Endothelial cell of umbilical vein (primary cell): ENCODE data around the gene PCDHGA8. TPM values are rescaled to one million over a fixed set of nuclear protein-coding genes. Genes with fewer than 3 reads are reported as not detected.

Experiments
- BruUV-seq: library from RNA; stranded (reverse); fragments of 400-500 nt; replicated peaks from 2 replicates; lab custom pipeline; 2021; lab: Mats Ljungman, UMichigan
- CTCF ChIA-PET: fragments of 300-600, 350-600 bp; sonication (Branson Sonifier 250); formaldehyde crosslinking; loops from one replicate; lab custom pipeline; 2021; ENCODE audit warnings: antibody characterized with exemption, inconsistent platforms; lab: Charles Lee
- POLR2A ChIA-PET: fragments of 300-600, 350-600 bp; sonication (Branson Sonifier 250); formaldehyde crosslinking; loops from one replicate; lab custom pipeline; 2021; ENCODE audit warnings: antibody characterized with exemption, inconsistent platforms; lab: Charles Lee
- DNase-seq: peaks from one replicate; pipeline ENCODE4 v3.0.0-alpha.2; 2011; ENCODE audit warnings: low read depth, low spot score
- FAIRE-seq: peaks from 2 replicates; lab custom pipeline; 2011; peaks lifted over from hg19 to GRCh38; lab: Jason Lieb, UNC
- H2AFZ ChIP-seq: 2 replicates; pipeline ENCODE4 v1.6.0; 2012; ENCODE audit warnings: low read depth, low read length, control low read depth, inconsistent platforms
- H3K27ac ChIP-seq: 2 replicates; pipeline ENCODE4 v1.5.1; 2011; ENCODE audit warnings: low read depth, mild to moderate bottlenecking, control low read depth, low read length, moderate library complexity; ENCODE audit not compliant: insufficient read depth
- H3K27me3 ChIP-seq, 2 experiments: 2 replicates each; pipeline versions ENCODE4 v1.6.0 to v1.6.1; 2011; ENCODE audit warnings: low read length in 2 of 2, mixed read lengths in 1 of 2; ENCODE audit not compliant: control insufficient read depth in 2 of 2, insufficient read depth in 2 of 2
- H3K36me3 ChIP-seq, 2 experiments: 2 replicates in 1 of 2; 3 replicates in 1 of 2; pipeline ENCODE4 v1.5.1; 2011; ENCODE audit warnings: low read length in 2 of 2, mild to moderate bottlenecking in 1 of 2, moderate library complexity in 1 of 2; ENCODE audit not compliant: control insufficient read depth in 2 of 2, insufficient read depth in 2 of 2; ENCODE audit errors: extremely low read depth in 1 of 2
- H3K4me1 ChIP-seq: 3 replicates; pipeline ENCODE4 v1.5.1; 2011; ENCODE audit warnings: mild to moderate bottlenecking, low read length; ENCODE audit not compliant: control insufficient read depth, insufficient read depth; ENCODE audit errors: extremely low read depth
- H3K4me2 ChIP-seq: 2 replicates; pipeline ENCODE4 v1.6.1; 2011; ENCODE audit warnings: low read length, control low read depth, mixed read lengths; ENCODE audit not compliant: insufficient read depth
- H3K4me3 ChIP-seq, 3 experiments: fragments of 200-600 bp in 1 of 3; sonication (generic), shearing (Covaris generic) in 1 of 3; replicated peaks in 1 of 3; 2 replicates each; pipeline ENCODE4 v1.5.1; 2011 to 2016; ENCODE audit warnings: control low read depth in 3 of 3, low read length in 3 of 3, mild to moderate bottlenecking in 2 of 3, inconsistent platforms in 1 of 3, low read depth in 1 of 3, moderate library complexity in 1 of 3; ENCODE audit not compliant: insufficient read depth in 1 of 3
- H3K79me2 ChIP-seq: 2 replicates; pipeline ENCODE4 v1.6.0; 2012; ENCODE audit warnings: low read length, inconsistent platforms; ENCODE audit not compliant: control insufficient read depth, insufficient read depth
- H3K9ac ChIP-seq: replicated peaks from 2 replicates; pipeline ENCODE3; 2011; ENCODE audit warnings: low read length, control low read depth; ENCODE audit not compliant: insufficient read depth; ENCODE audit errors: extremely low read depth
- H3K9me1 ChIP-seq: replicated peaks from 3 replicates; pipeline ENCODE4 v1.6.0; 2011; ENCODE audit warnings: mild to moderate bottlenecking, low read length; ENCODE audit not compliant: control insufficient read depth, insufficient read depth; ENCODE audit errors: extremely low read depth
- H3K9me3 ChIP-seq: replicated peaks from 2 replicates; pipeline ENCODE4 v1.5.1; 2012; ENCODE audit warnings: low read length, inconsistent platforms; ENCODE audit not compliant: control insufficient read depth, insufficient read depth
- H4K20me1 ChIP-seq: replicated peaks from 2 replicates; pipeline ENCODE3; 2011; ENCODE audit warnings: mild to moderate bottlenecking, low read length; ENCODE audit not compliant: control insufficient read depth, insufficient read depth; ENCODE audit errors: extremely low read depth
- EZH2 ChIP-seq: IDR thresholded peaks from 2 replicates; pipeline ENCODE4 v1.6.1; 2012; ENCODE audit warnings: borderline replicate concordance, low read depth, mild to moderate bottlenecking, moderate library complexity, low read length, inconsistent platforms; ENCODE audit not compliant: severe bottlenecking
- POLR2A ChIP-seq: IDR thresholded peaks from 2 replicates; pipeline ENCODE4 v1.6.1; 2012; ENCODE audit warnings: low read depth, mild to moderate bottlenecking, control low read depth, low read length
- dilution Hi-C: fragments of 300-500 bp; cut with MboI; formaldehyde crosslinking; loops from one replicate; pipeline ENCODE4 v1.15.0; 2019; ENCODE audit warnings: low sequenced_read_pairs; ENCODE audit not compliant: extremely low pct_ligation_motif_present
- intact Hi-C: fragments of 100-400 bp; cut with micrococcal nuclease; formaldehyde crosslinking; loops from one replicate; pipeline ENCODE4 v1.10.0; 2022
- polyA plus RNA-seq, 4 experiments: library from polyadenylated mRNA; depleted of rRNA in 3 of 4; stranded (reverse) in 3 of 4; unstranded in 1 of 4; fragments of >200 nt; gene quantifications; 2 replicates each; pipeline versions ENCODE4 v1.2.1 to v1.2.3, GENCODE V29; 2011 to 2012; ENCODE audit warnings: missing spikeins in 1 of 4
- total RNA-seq: library from RNA; stranded (reverse); gene quantifications from 2 replicates; pipeline ENCODE4 v1.2.3, GENCODE V29; 2021
- TF ChIP-seq, protein P1 (sequence below), 2 donors: IDR thresholded peaks; 1 replicate in 1 of 2; 2 replicates in 1 of 2; pipeline ENCODE4 v1.5.1; 2011; ENCODE audit warnings: low read length in 2 of 2, mild to moderate bottlenecking in 2 of 2, moderate library complexity in 2 of 2, control low read depth in 1 of 2, inconsistent platforms in 1 of 2, low read depth in 1 of 2; ENCODE audit not compliant: insufficient read depth in 1 of 2; ENCODE audit errors: extremely low read depth in 1 of 2
- TF ChIP-seq, protein P2 (sequence below): IDR thresholded peaks from 2 replicates; pipeline ENCODE4 v1.6.1; 2011; ENCODE audit not compliant: insufficient read depth, insufficient read length

Gene PCDHGA8
- total and polyA plus RNA-seq, 2 donors (not counting 3 experiments of a cell fraction or from before 2014, with no cell fraction given), result 0.44 to 0.95 TPM

DNA sequence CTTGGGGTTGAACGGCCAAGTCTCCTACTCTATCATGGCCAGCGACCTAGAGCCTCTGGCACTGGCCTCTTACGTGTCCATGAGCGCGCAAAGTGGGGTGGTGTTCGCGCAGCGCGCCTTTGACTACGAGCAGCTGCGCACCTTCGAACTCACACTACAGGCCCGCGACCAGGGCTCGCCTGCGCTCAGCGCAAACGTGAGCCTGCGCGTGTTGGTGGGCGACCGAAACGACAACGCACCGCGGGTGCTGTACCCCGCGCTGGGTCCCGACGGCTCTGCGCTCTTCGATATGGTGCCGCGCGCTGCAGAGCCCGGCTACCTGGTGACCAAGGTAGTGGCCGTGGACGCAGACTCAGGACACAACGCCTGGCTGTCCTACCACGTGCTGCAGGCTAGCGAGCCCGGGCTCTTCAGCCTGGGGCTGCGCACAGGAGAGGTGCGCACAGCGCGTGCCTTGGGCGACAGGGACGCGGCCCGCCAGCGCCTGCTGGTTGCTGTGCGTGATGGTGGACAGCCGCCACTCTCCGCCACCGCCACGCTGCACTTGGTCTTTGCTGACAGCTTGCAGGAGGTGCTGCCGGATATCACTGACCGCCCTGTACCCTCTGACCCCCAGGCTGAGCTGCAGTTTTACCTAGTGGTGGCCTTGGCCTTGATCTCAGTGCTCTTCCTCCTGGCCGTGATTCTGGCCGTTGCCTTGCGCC, 7.3 kb downstream of the PCDHGA8 start:
- TF ChIP-seq EZH2 (peak; percentile 41), POLR2A (no peak)
- FAIRE-seq (no peak), DNase-seq (no peak)
- POLR2A ChIA-PET, result no interaction called here
- Histone ChIP-seq H3K27me3 (peaks cover 38 to 72% of the 10 kb centered on the region in 2 experiments), H3K4me1 (peaks cover 2% of the 10 kb centered on the region), H2AFZ (no peak overlapping the region), H3K9me1 (no peaks in the 10 kb centered on the region), H3K27ac (no peak overlapping the region), H4K20me1 (no peaks in the 10 kb centered on the region), H3K79me2 (no peaks in the 10 kb centered on the region), H3K4me2 (no peak overlapping the region), H3K9ac (no peak overlapping the region), H3K36me3 (no peaks in the 10 kb centered on the region), H3K9me3 (no peaks in the 10 kb centered on the region), H3K4me3 (no peak overlapping the region)
- no TSS peak for BruUV-seq
- dilution Hi-C loops, result no loop called here
- CTCF ChIA-PET, result interaction anchor here (0.9 to 2.0 kb wide), 3 partner anchors 10 to 164 kb away, joined by 3 to 6 read pairs (median 5); partner anchors contain the start of gene PCDHGA11
- intact Hi-C loops, result no loop called here

DNA sequence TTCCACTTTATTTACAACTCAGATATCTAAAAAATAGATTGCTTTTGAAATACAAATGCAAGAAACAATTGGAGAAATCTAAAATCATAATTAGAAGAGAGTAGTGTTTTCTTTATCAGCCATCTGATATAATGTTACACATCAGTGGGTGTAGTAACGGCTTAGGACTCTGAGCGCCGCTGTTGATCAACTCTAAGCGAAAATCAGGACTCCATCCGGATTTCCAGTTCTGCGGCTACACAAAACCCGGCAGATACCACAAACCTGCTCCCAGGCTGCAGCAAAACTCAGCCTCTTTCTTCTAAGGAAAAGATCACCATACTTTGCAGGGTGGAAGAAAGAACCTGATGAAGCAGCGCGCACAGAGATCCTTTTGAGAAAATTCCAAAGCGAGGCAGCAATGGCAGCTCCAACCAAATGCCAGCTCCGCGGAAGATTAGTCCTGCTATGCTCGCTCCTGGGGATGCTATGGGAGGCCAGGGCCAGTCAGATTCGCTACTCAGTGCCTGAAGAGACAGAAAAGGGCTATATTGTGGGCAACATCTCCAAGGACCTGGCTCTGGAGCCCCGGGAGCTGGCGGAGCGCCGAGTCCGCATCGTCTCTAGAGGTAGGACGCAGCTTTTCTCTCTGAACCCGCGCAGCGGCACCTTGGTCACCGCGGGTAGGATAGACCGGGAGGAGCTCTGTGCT, 10.3 kb downstream of the PCDHGA8 start, which contains the start of gene PCDHGA9:
TSS of gene PCDHGA9 (plus strand) at position 226 of the 691 bp plus-strand sequence. CDS start at position 401, 175 bp downstream.
- Histone ChIP-seq H3K36me3 (no peaks in the 10 kb centered on the region), H2AFZ (no peak within 1 kb of the TSS), H4K20me1 (no peaks in the 10 kb centered on the region), H3K27me3 (peaks cover 47 to 68% of the 10 kb centered on the region in 2 experiments), H3K79me2 (no peaks in the 10 kb centered on the region), H3K27ac (no peak within 1 kb of the TSS), H3K4me1 (peaks cover 2% of the 10 kb centered on the region), H3K9me3 (no peaks in the 10 kb centered on the region), H3K9me1 (no peaks in the 10 kb centered on the region), H3K4me3 (peak within 1 kb of the TSS in 2 of 3 experiments; percentile 9 to 28), H3K4me2 (peak within 1 kb of the TSS; percentile 47), H3K9ac (no peak within 1 kb of the TSS)
- FAIRE-seq (peak; percentile 59), DNase-seq (no peak)
- intact Hi-C loops (no loop called here), dilution Hi-C loops (no loop called here)
- ChIA-PET POLR2A (no interaction called here), CTCF (interaction anchor here (0.8 to 1.9 kb wide), 16 partner anchors 10 to 165 kb away, joined by 3 to 23 read pairs (median 4); partner anchors contain the start of genes PCDHGA10, PCDHGA11, PCDHGA12 and PCDHGB1)
- TF ChIP-seq, protein P1, sequence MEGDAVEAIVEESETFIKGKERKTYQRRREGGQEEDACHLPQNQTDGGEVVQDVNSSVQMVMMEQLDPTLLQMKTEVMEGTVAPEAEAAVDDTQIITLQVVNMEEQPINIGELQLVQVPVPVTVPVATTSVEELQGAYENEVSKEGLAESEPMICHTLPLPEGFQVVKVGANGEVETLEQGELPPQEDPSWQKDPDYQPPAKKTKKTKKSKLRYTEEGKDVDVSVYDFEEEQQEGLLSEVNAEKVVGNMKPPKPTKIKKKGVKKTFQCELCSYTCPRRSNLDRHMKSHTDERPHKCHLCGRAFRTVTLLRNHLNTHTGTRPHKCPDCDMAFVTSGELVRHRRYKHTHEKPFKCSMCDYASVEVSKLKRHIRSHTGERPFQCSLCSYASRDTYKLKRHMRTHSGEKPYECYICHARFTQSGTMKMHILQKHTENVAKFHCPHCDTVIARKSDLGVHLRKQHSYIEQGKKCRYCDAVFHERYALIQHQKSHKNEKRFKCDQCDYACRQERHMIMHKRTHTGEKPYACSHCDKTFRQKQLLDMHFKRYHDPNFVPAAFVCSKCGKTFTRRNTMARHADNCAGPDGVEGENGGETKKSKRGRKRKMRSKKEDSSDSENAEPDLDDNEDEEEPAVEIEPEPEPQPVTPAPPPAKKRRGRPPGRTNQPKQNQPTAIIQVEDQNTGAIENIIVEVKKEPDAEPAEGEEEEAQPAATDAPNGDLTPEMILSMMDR (IDR thresholded peaks at IDR 0.05; ENCODE audit: extremely low read depth in 1 of 2, insufficient read depth in 1 of 2, low read depth in 1 of 2, low read length in 2 of 2), result peak; percentile 37 to 57
- TF ChIP-seq, protein P2, sequence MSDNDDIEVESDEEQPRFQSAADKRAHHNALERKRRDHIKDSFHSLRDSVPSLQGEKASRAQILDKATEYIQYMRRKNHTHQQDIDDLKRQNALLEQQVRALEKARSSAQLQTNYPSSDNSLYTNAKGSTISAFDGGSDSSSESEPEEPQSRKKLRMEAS, result no peak
- BruUV-seq, result no TSS peak
